GM12801 (cell line): ENCODE results near the gene TP53RK.

Experiments used
- CTCF ChIP-seq: IDR thresholded peaks from one replicate; pipeline ENCODE4 v1.5.1; 2011; ENCODE audit warnings: control low read depth; ENCODE audit not compliant: insufficient read length; ENCODE audit errors: extremely low read depth

TP53RK gene

DNA sequence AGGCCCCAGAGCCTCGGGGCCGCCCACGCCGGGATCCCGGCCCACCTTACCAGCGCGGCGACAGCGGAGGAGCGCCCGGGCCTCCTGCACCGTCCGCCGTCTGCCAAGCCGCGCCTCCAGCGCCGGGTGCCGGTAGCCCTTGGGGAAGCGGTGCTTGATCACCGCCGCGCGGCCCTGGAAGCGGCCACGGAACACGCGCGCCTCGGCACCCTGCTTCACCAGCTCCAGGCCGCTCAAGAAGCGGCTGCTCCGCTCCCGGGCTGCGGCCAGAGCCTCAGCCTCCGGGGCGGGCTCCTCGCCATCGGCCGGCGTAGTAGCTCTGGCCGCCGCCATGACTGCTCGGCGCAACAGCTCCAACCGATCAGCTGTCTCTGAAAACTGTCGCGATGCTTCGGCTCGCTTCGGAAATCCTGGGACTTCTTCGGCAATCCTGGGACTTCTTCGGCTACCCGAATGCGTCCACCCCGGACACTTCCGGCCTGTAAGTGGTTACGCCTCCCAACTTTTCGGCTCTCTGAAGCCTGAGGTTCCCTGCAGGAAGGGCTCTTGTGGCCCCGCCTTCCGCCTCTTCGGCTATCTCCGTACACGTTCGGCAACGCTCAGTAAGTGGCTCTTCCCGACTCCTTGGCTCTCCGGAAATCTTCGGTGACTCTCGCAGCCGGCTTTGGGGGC lies at the start of gene TP53RK:
Gene TP53RK, minus strand, starts transcription at position 363 of the 672 bp plus-strand sequence. Its CDS starts 30 bp downstream, at position 333.
- no peak for TF ChIP-seq CTCF

DNA sequence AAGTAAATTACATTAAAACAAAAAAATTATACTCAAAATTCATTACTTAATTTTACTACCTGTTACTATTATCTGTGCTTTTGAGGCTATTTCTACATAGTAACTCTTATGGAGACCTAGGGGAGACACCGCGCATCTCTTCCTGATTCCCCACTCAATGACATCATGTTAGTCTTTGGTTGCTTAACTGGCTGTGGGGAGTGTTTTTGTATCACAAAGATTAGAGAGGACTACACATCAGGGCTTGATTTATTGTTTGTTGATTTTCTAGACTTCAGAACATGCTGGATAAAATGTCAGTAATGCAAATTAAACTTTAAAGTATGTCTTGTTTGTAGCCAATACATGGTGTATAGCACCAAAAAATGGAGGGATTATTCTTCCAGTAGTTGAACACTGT lies 46.2 kb upstream of the TP53RK start:
- no peak for TF ChIP-seq CTCF

DNA sequence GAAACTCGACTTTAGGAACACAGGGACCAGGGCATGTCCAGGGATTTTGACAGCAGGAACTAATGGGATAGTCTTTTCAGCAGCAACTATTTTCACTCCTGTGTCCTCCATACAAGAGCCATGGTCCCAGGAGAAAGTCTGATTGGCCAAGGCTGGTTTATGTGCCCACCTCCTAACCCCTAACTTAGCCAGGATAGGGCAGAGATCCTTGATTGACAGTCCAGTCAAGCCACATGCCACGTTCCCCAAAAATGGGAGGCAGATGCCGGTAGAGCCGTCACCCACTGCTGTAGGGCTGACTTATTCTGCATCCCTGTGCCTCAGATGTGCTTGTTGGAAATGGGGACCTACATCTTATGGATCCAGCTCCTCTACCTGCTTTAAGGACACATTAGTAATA lies 42.5 kb upstream of the TP53RK start:
- no peak for TF ChIP-seq CTCF

GRCh38 chr20:46725186-46726165 lies 36.2 kb upstream of the TP53RK start:
- no peak for TF ChIP-seq CTCF

DNA sequence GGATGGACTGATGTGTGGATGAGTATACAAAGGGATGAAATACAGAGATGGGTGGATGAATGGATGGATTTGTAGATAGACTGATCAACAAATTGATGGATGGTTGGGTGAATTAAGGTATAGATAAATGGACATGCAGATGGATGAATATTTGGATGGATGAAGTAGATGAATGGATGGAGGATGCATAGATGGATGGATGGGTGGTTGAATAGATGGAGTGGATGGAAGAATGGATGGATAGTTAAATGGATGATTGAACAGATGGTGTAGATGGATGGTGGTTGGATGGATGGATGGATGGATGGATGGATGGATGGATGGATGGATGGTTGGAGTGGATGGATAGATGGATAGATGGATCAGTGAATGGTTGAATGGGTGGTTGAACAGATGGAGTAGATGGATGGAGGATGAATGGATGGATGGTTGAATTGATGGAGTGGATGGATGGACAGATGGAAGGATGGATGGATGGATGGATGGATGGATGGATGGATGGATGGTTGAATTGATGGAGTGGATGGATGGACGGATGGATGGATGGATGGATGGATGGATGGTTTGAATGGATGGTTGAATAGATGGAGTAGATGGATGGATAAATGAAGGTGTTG lies 35.2 kb upstream of the TP53RK start:
- TF ChIP-seq CTCF, result no peak

- TF ChIP-seq CTCF, result no peak
These were observed 33.8 kb upstream of the TP53RK start for GRCh38 chr20:46723039-46723438.

GRCh38 chr20:46722450-46722849 lies 33.2 kb upstream of the TP53RK start:
- no peak for TF ChIP-seq CTCF
